Sigmoid colon (tissue), 4 donors: Measurements from ENCODE around the gene CORO6.

Experiments used
- POLR2A ChIP-seq, 2 donors: fragments of 450-650 bp; IDR thresholded peaks; one replicate each; pipeline ENCODE4 v1.6.1; 2016; ENCODE audit warnings: antibody characterized with exemption in 2 of 2, mild to moderate bottlenecking in 2 of 2, moderate library complexity in 2 of 2
- POLR2AphosphoS5 ChIP-seq, 4 donors: sonication (generic); formaldehyde crosslinking; IDR thresholded peaks; one replicate each; pipeline ENCODE4 v1.6.1; 2017; ENCODE audit warnings: antibody characterized with exemption in 4 of 4
- TF ChIP-seq, protein P1 (sequence below), 4 experiments: fragments of 450-650 bp in 3 of 4; fragments of 200-600 bp in 1 of 4; IDR thresholded peaks; one replicate each; pipeline ENCODE4 v1.5.1; 2016 to 2019; ENCODE audit warnings: antibody characterized with exemption in 4 of 4, mild to moderate bottlenecking in 3 of 4, moderate library complexity in 2 of 4

DNA sequence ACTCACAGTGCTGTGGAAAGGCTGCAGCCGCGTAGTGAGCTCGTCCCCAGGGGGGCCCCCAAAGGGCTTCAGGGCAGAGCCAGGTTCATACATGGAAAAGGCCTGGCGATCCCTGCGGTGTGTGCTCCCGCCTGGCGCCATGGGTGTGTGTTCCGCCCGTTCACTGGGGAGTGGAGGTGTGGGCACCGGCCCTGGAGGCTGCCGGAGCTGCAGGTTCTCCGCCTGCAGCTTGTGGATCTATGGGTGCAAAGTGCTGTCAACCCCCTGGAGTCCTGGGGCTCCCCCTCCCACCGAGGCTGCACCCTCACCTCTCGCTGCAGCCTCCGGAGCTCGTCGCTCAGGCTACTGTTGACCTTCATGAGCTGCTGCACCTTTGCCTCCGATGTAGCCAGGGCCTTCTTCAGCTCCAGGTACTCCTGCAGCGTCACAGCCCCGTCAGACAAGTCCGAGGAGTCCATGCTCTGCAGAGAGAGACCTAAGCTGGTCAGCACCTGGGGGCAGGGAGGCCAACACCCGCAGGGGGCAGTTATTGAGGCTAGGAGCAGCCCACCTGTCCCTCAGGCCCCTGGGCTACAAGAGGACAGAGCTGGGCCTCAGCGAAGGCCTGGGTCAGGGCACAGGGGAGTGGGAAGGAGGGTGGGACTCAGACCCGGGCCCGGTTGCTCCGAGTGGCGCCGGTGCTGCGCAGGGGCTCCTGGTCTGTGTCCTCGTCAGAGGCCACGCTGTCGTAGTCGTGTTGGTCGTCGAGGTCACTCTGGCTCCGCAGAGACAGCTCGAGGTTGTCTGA, 46.3 kb downstream of the CORO6 start:
- TF ChIP-seq, protein P1, sequence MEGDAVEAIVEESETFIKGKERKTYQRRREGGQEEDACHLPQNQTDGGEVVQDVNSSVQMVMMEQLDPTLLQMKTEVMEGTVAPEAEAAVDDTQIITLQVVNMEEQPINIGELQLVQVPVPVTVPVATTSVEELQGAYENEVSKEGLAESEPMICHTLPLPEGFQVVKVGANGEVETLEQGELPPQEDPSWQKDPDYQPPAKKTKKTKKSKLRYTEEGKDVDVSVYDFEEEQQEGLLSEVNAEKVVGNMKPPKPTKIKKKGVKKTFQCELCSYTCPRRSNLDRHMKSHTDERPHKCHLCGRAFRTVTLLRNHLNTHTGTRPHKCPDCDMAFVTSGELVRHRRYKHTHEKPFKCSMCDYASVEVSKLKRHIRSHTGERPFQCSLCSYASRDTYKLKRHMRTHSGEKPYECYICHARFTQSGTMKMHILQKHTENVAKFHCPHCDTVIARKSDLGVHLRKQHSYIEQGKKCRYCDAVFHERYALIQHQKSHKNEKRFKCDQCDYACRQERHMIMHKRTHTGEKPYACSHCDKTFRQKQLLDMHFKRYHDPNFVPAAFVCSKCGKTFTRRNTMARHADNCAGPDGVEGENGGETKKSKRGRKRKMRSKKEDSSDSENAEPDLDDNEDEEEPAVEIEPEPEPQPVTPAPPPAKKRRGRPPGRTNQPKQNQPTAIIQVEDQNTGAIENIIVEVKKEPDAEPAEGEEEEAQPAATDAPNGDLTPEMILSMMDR (IDR thresholded peaks at IDR 0.05) = no peak
- TF ChIP-seq POLR2A (IDR thresholded peaks at IDR 0.05) = no peak
- TF ChIP-seq POLR2AphosphoS5 (IDR thresholded peaks at IDR 0.05) = no peak
